HG02870 (cell line): ENCODE measurements around the gene MAP4K3.
"Not testable (repeated sequence)": the region's sequence is repeated elsewhere in the genome, so short reads cannot be mapped to it uniquely, and the experiment has no call there.

Experiments
- ATAC-seq: cut with Tn5 transposase; IDR thresholded peaks from one replicate; pipeline ENCODE4 v1.9.1; 2021; ENCODE audit warnings: mild to moderate bottlenecking, moderate library complexity; ENCODE audit not compliant: unreplicated experiment

The MAP4K3 gene

GRCh38 chr2:39377226-39377939, 59.7 kb downstream of the MAP4K3 start:
- ATAC-seq: peak; percentile 66

- ATAC-seq: no peak
These were observed 61.2 kb downstream of the MAP4K3 start for GRCh38 chr2:39375917-39376316.

GRCh38 chr2:39373181-39373802, 63.8 kb downstream of the MAP4K3 start:
- no peak for ATAC-seq

- no peak for ATAC-seq
These were observed 67.0 kb downstream of the MAP4K3 start for GRCh38 chr2:39370101-39370500.

GRCh38 chr2:39368846-39369245, 68.2 kb downstream of the MAP4K3 start:
- ATAC-seq: no peak

GRCh38 chr2:39368376-39368775, 68.7 kb downstream of the MAP4K3 start:
- ATAC-seq: no peak

- no peak for ATAC-seq
These were observed 74.5 kb downstream of the MAP4K3 start for GRCh38 chr2:39362595-39362994.

- no peak for ATAC-seq
These were observed 75.6 kb downstream of the MAP4K3 start for GRCh38 chr2:39361511-39361910.

GRCh38 chr2:39360342-39360741, 76.7 kb downstream of the MAP4K3 start:
- not testable (repeated sequence) for ATAC-seq

GRCh38 chr2:39359453-39360038, 77.5 kb downstream of the MAP4K3 start:
- no peak for ATAC-seq

- no peak for ATAC-seq
These were observed 80.0 kb downstream of the MAP4K3 start for GRCh38 chr2:39356922-39357639.

- ATAC-seq: no peak
These were observed 86.4 kb downstream of the MAP4K3 start for GRCh38 chr2:39350658-39351057.

- no peak for ATAC-seq
These were observed 98.6 kb downstream of the MAP4K3 start for GRCh38 chr2:39338502-39338901.

GRCh38 chr2:39335930-39336329, 101.2 kb downstream of the MAP4K3 start:
- no peak for ATAC-seq

GRCh38 chr2:39334978-39335377, 102.1 kb downstream of the MAP4K3 start:
- no peak for ATAC-seq

- no peak for ATAC-seq
These were observed 102.6 kb downstream of the MAP4K3 start for GRCh38 chr2:39334529-39334928.

- ATAC-seq: no peak
These were observed 110.4 kb downstream of the MAP4K3 start for GRCh38 chr2:39326644-39327043.

- no peak for ATAC-seq
These were observed 111.1 kb downstream of the MAP4K3 start for GRCh38 chr2:39325966-39326365.

- not testable (repeated sequence) for ATAC-seq
These were observed 115.7 kb downstream of the MAP4K3 start for GRCh38 chr2:39321056-39322035.

- no peak for ATAC-seq
These were observed 116.9 kb downstream of the MAP4K3 start for GRCh38 chr2:39320162-39320561.
